Glomerular endothelial cell (primary cell): ENCODE measurements around the gene COL8A1. TPM values are rescaled to one million over a fixed set of nuclear protein-coding genes. Genes with fewer than 3 reads are reported as not detected.
"Not testable (repeated sequence)": the region's sequence is repeated elsewhere in the genome, so short reads cannot be mapped to it uniquely, and the experiment has no call there.

Experiments used
- DNase-seq: peaks from one replicate; pipeline ENCODE4 v3.0.0-alpha.2; 2011; ENCODE audit warnings: low read depth, low spot score; ENCODE audit errors: extremely low read depth
- total RNA-seq: library from RNA; depleted of rRNA; stranded (reverse); fragments of >200 nt; gene quantifications from 2 replicates; pipeline ENCODE4 v1.2.3, GENCODE V29; 2015

The COL8A1 gene
- total RNA-seq, 1 donor from 2014 or later, result 187 TPM

- DNase-seq, result no peak
These were observed 64.9 kb downstream of the COL8A1 start for GRCh38 chr3:99702953-99703943.

- no peak for DNase-seq
These were observed 66.0 kb downstream of the COL8A1 start for GRCh38 chr3:99704417-99704816.

- DNase-seq, result no peak
These were observed 68.0 kb downstream of the COL8A1 start for GRCh38 chr3:99706410-99706809.

- no peak for DNase-seq
These were observed 69.9 kb downstream of the COL8A1 start for GRCh38 chr3:99708207-99708745.

GRCh38 chr3:99709686-99710085, 71.3 kb downstream of the COL8A1 start:
- no peak for DNase-seq

- DNase-seq, result no peak
These were observed 71.7 kb downstream of the COL8A1 start for GRCh38 chr3:99710094-99710493.

- DNase-seq, result no peak
These were observed 73.0 kb downstream of the COL8A1 start for GRCh38 chr3:99711351-99711750.

GRCh38 chr3:99712291-99712954, 74.0 kb downstream of the COL8A1 start:
- no peak for DNase-seq

GRCh38 chr3:99713440-99713839, 75.0 kb downstream of the COL8A1 start:
- no peak for DNase-seq

- no peak for DNase-seq
These were observed 75.8 kb downstream of the COL8A1 start for GRCh38 chr3:99714146-99714545.

GRCh38 chr3:99714575-99714974, 76.2 kb downstream of the COL8A1 start:
- no peak for DNase-seq

- no peak for DNase-seq
These were observed 78.1 kb downstream of the COL8A1 start for GRCh38 chr3:99716463-99716995.

GRCh38 chr3:99720985-99721632, 82.7 kb downstream of the COL8A1 start:
- no peak for DNase-seq

GRCh38 chr3:99721633-99722007, 83.2 kb downstream of the COL8A1 start:
- DNase-seq, result no peak

- DNase-seq, result no peak
These were observed 85.9 kb downstream of the COL8A1 start for GRCh38 chr3:99724276-99724675.

GRCh38 chr3:99730870-99731269, 92.5 kb downstream of the COL8A1 start:
- no peak for DNase-seq

GRCh38 chr3:99731499-99731898, 93.1 kb downstream of the COL8A1 start:
- no peak for DNase-seq

- DNase-seq, result not testable (repeated sequence)
These were observed 102.0 kb downstream of the COL8A1 start for GRCh38 chr3:99740371-99740770.

GRCh38 chr3:99741588-99741987, 103.2 kb downstream of the COL8A1 start:
- DNase-seq, result no peak

GRCh38 chr3:99747915-99748314, 109.5 kb downstream of the COL8A1 start:
- no peak for DNase-seq

- DNase-seq, result peak; percentile 61
These were observed 113.3 kb downstream of the COL8A1 start for GRCh38 chr3:99751649-99752048.
